Aorta (tissue), 5 donors: Measurements from ENCODE around the gene TMEM178B. TPM values are rescaled to one million over a fixed set of nuclear protein-coding genes. Genes with fewer than 3 reads are reported as not detected.
"Not testable (repeated sequence)": the region's sequence is repeated elsewhere in the genome, so short reads cannot be mapped to it uniquely, and the experiment has no call there.

Experiments
- ATAC-seq: fragments of 200-7000 bp; cut with Tn5 transposase; one replicate; pipeline ENCODE4 v1.9.1; 2022; ENCODE audit warnings: moderate library complexity; ENCODE audit not compliant: low FRiP score
- DNase-seq, 2 donors: peaks; one replicate each; pipeline ENCODE4 v3.0.0-alpha.2; 2020
- H3K27ac ChIP-seq, 2 donors: one replicate each; pipeline ENCODE4 v1.5.1; 2013; ENCODE audit warnings: low read length in 2 of 2, mild to moderate bottlenecking in 2 of 2, moderate library complexity in 2 of 2, control low read depth in 1 of 2, inconsistent platforms in 1 of 2, low read depth in 1 of 2
- H3K27me3 ChIP-seq, 2 donors: one replicate each; pipeline ENCODE4 v1.6.1; 2013; ENCODE audit warnings: control low read depth in 1 of 2, low read length in 1 of 2, mild to moderate bottlenecking in 1 of 2, moderate library complexity in 1 of 2; ENCODE audit not compliant: insufficient read depth in 2 of 2, control insufficient read depth in 1 of 2
- H3K36me3 ChIP-seq, 2 donors: one replicate each; pipeline ENCODE4 v1.6.1; 2013; ENCODE audit warnings: control low read depth in 1 of 2, low read length in 1 of 2, mild to moderate bottlenecking in 1 of 2; ENCODE audit not compliant: insufficient read depth in 2 of 2, control insufficient read depth in 1 of 2
- H3K4me1 ChIP-seq, 2 donors: one replicate each; pipeline ENCODE4 v1.6.1; 2013; ENCODE audit warnings: low read length in 2 of 2, control low read depth in 1 of 2, mild to moderate bottlenecking in 1 of 2, moderate library complexity in 1 of 2; ENCODE audit not compliant: insufficient read depth in 2 of 2, control insufficient read depth in 1 of 2
- H3K4me3 ChIP-seq, 2 donors: one replicate each; pipeline ENCODE4 v1.5.1; 2013; ENCODE audit warnings: low read length in 2 of 2, control low read depth in 1 of 2, mild to moderate bottlenecking in 1 of 2
- H3K9me3 ChIP-seq: one replicate; pipeline ENCODE4 v1.6.1; 2013; ENCODE audit warnings: mild to moderate bottlenecking, low read length; ENCODE audit not compliant: control insufficient read depth
- WGBS, 2 donors: extraction: QIAGEN DNeasy Blood & Tissue Kit; methylation state at CpG; one replicate each; pipeline ENCODE4 v1.1.7; 2013; 5-methylcytosine and 5-hydroxymethylcytosine counted together
- intact Hi-C, 2 donors: fragments of 100-400 bp; cut with DNase I; formaldehyde crosslinking; loops; one replicate each; pipeline versions ENCODE4 v1.14.2 to v1.15.0; 2022
- polyA plus RNA-seq, 2 donors: library from polyadenylated mRNA; stranded (reverse); fragments of 200-250 nt; gene quantifications; one replicate each; pipeline ENCODE4 v1.2.3, GENCODE V29; 2013
- total RNA-seq, 2 donors: library from RNA; stranded (reverse); fragmentation: NEBNext Ultra II Directional; extraction: Animal tissue kit (Norgen Biotek cat#: 25700); gene quantifications; one replicate each; pipeline ENCODE4 v1.2.1, GENCODE V29; 2021
- donor health status: healthy with polysubstance abuse.
- donor health status: Bipolar disorder and iron deficiency.
- donor health status: DM: no; HTN: no; CAD: no.
- donor health status: DM: no; HTN: no; CAD: no.
- donor health status: DM: yes; HTN: yes; CAD: no.

TMEM178B gene
- total and polyA plus RNA-seq, 4 donors: 0.05 to 0.42 (median 0.19) TPM

DNA sequence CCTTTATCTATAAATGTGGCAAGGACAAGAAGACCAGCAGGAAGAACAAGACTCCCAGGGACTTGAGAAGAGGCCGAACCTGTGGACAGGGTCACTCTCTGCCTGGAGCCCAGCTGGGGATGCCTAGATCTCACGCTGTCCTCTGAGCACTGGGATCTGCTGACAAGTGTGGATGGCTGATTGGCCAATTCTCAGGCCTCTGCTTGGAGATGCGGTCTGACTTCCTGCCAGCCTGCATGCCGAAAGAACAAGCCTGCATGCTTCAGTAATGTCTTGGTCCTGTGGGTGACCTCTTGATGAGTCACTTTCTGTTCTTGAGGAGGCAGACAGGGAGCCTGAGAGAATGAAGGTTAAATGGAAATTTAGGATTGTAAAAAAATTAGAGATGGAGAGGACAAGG, 84.7 kb downstream of the TMEM178B start:
- WGBS, 2 donors: 46 to 50% methylated on average over 4 of the region's 4 CpGs
- peak in 1 of 2 donors; percentile 66 for DNase-seq

DNA sequence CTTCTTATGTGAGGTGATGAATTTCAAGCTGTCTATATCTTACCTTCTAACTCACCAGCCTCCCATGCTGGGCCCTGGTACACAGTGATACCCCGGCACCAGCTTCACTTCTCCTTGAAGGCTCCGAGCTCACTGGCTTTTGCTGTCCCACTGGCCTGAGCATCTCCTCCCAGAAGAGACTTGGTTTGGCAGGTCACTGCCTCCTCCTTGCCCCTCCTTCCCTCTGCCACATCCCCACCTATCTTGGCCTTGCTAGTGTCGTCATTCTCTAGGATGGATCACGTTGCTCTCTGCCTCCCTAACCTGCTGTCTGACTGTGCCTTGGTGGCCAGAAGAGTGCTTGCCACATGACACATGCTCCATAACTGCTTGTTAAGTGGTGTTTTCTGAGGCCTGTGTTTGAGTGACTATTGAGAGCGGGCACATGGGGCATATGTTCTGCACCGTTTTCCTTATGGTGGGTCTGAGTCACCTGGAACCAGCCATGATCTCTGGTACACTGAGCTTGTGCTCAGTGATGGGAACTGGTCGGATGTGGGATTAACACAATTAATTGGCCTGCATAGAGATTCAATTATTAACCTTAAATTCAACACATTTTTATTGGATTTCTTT, 86.5 kb downstream of the TMEM178B start:
- Histone ChIP-seq H3K27ac (no peak overlapping the region), H3K4me1 (no peaks in the 10 kb centered on the region), H3K36me3 (no peaks in the 10 kb centered on the region), H3K9me3 (peaks cover 1% of the 10 kb centered on the region), H3K4me3 (no peak overlapping the region), H3K27me3 (peaks cover 0 to under 1% of the 10 kb centered on the region in 2 donors)
- DNase-seq (no peak), ATAC-seq (no peak)
- WGBS, 2 donors: 83 to 84% methylated on average over 7 of the region's 7 CpGs
- intact Hi-C loops: no loop called here

More for the DNA sequence above, 84.7 kb downstream of the TMEM178B start:
- peaks cover 1% of the 10 kb centered on the region for H3K9me3 ChIP-seq
- H3K27ac ChIP-seq: no peak overlapping the region
- intact Hi-C loops: no loop called here
- H3K36me3 ChIP-seq: no peaks in the 10 kb centered on the region
- no peak for ATAC-seq
- H3K27me3 ChIP-seq: no peaks in the 10 kb centered on the region
- H3K4me3 ChIP-seq: no peak overlapping the region
- H3K4me1 ChIP-seq: no peaks in the 10 kb centered on the region

DNA sequence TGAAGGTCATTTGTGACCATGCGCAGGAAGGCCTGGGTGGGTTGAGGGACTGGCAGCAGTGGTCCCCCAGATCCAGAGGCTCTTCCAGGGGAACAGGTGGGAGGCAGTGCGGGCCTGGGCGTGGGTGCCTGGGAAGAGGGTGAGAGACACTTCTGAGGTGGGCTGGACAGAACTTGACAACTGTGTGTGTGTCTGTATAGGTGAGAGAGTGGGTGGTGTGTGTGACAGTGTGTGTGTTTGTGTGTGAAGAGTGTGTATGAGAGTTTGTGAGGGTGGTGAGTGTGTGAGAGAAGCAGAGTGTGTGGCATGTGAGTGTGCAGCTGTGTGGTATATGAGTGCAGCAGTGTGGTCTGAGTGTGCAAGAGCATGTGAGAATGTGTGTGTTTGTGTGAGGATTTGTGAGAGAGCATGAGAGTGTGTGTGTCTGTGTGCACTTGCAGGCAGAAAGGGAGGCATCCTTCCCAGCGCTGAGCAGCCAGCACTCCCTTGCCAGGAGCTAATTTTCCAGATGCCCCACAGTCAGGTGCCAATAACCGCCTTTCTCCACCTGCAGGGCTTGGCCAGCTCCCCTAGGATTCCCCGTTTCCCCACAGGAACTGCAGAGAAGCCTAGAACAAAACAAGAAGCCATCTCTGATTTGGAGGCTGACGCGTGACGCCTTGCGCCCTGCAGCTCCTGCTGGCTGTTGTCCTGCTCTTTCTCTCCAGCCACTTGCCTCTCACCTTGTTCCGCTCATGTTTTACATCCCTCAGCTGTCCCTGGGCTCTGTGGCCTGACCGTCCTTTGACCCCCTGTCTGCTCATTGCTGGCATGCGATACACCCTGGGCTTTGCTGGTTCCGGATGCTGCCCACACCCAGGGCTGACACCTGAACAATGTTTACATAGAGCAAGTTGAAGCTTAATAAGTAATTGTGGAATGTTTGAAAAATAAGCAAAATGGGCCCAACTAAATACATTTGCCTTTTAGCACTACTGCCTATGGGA, 88.0 kb downstream of the TMEM178B start:
- H3K36me3 ChIP-seq: no peaks in the 10 kb centered on the region
- DNase-seq (no peak), ATAC-seq (no peak)
- no peak overlapping the region for H3K4me3 ChIP-seq
- intact Hi-C loops: no loop called here
- peaks cover 1% of the 10 kb centered on the region for H3K9me3 ChIP-seq
- no peaks in the 10 kb centered on the region for H3K4me1 ChIP-seq
- H3K27me3 ChIP-seq: peaks cover 0 to 2% of the 10 kb centered on the region in 2 donors
- WGBS, 2 donors: 79 to 80% methylated on average over 14 of the region's 14 CpGs
- H3K27ac ChIP-seq: no peak overlapping the region

DNA sequence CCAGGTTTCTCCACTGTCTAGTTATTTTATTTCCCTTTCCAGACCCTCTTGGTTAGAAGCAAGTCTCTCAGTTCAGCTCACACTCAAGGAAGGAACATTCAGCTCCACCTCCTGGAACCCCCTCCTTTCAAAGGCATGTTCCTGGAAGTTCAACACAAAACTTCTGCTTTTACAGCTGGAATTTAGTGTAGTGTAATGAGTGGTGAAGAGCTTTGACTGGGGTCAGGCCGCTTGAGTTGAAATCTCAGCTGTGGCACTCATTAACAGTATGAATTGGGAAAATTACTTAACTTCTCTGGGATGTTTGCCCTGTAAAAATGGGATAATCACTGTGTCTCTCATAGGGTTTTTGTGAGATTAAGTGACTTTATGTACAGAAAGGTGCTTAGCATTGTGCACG, 91.7 kb downstream of the TMEM178B start:
- H3K36me3 ChIP-seq: no peaks in the 10 kb centered on the region
- no peaks in the 10 kb centered on the region for H3K4me1 ChIP-seq
- ATAC-seq (no peak), DNase-seq (no peak)
- peaks cover 2% of the 10 kb centered on the region for H3K9me3 ChIP-seq
- whole genome bisulfite sequencing, 2 donors: 46 to 55% methylated on average over 2 of the region's 2 CpGs
- peaks cover 0 to 2% of the 10 kb centered on the region in 2 donors for H3K27me3 ChIP-seq
- intact Hi-C loops: no loop called here
- H3K27ac ChIP-seq: no peak overlapping the region
- no peak overlapping the region for H3K4me3 ChIP-seq

DNA sequence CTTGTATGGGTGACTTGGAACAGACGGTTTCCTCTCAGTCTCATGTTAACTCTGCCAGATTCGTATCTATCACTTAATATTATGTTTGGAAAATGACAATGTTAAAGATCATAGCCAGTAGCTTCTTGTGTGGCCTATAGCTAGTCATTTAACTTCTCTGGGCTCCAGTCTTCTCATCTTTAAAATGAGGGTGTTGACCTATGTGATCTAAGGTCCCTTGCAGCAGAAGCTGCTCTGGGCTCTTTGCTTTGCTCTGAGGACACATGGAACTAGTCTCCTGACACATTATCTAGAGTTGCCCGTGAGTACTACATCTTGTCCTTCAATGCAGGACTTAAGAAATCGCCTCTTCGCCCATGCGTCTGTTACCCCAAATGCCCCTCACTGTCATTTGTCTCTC, 93.1 kb downstream of the TMEM178B start:
- Histone ChIP-seq H3K4me1 (no peaks in the 10 kb centered on the region), H3K36me3 (no peaks in the 10 kb centered on the region), H3K27ac (no peak overlapping the region), H3K4me3 (no peak overlapping the region), H3K27me3 (peaks cover 0 to 4% of the 10 kb centered on the region in 2 donors), H3K9me3 (peaks cover 3% of the 10 kb centered on the region)
- no peak for ATAC-seq
- WGBS, 2 donors: 79 to 88% methylated on average over 6 of the region's 6 CpGs
- intact Hi-C loops: no loop called here
- no peak for DNase-seq

DNA sequence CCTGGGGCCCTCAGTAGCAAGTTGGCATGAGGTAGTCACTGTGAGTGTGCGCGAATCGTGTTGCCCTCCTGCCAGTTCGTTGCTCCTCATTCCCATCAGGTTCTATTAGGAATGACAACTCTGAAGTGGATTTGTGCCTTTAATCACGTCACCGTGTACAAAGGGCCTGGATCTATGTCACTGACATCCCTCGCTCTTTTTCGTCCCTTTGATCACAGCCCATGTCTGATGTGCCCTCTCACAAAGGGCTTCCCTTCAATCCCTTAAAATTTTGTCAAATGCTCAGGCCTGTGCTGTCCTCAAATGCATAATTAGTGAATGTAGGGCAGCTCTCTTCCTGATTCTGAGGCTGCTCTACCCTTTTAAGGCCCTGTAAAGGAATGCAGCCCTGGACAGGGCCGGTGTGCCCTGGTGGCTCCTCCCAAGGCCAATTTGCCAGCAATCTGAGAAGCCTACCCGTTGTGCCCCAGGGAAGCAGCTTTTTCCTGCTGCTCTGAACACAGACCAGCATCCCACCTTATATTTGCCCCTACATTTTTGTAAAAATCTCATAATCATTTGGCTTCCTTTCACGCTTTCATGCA, 93.6 kb downstream of the TMEM178B start:
- Histone ChIP-seq H3K36me3 (no peaks in the 10 kb centered on the region), H3K27ac (no peak overlapping the region), H3K4me1 (no peaks in the 10 kb centered on the region), H3K27me3 (peaks cover 0 to 4% of the 10 kb centered on the region in 2 donors), H3K9me3 (peaks cover 3% of the 10 kb centered on the region), H3K4me3 (no peak overlapping the region)
- DNase-seq (no peak), ATAC-seq (no peak)
- intact Hi-C loops: no loop called here
- 70 to 73% methylated on average over 11 of the region's 11 CpGs for WGBS, 2 donors

DNA sequence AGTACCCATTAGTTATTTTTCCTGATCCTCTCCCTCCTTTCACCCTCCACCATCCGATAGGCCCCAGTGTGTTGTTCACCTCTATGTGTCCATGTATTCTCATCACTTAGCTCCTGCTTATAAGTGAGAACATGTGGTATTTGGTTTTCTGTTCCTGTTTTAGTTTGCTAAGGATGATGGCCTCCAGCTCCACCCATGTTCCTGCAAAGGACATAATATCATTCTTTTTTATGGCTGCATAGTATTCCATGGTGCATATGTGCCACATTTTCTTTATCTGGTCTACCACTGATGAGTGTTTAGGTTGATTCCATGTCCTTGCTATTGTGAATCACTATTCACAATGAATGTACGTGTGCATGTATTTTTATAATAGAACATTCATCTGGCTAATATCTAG, 95.3 kb downstream of the TMEM178B start:
- not testable (repeated sequence) for H3K36me3 ChIP-seq, DNase-seq
- WGBS, 2 donors: 83 to 85% methylated on average over 2 of the region's 2 CpGs

DNA sequence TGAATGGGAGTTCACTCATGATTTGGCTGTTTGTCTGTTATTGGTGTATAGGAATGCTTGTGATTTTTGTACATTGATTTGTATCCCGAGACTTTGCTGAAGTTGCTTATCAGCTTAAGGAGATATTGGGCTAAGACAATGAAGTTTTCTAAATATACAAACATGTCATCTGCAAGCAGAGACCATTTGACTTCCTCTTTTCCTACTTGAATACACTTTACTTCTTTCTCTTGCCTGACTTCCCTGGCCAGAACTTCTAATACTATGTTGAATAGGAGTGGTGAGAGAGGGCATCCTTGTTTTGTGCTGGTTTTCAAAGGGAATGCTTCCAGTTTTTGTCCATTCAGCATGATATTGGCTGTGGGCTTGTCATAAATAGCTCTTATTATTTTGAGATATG, 101.9 kb downstream of the TMEM178B start:
- H3K9me3 ChIP-seq, H3K27me3 ChIP-seq, H3K36me3 ChIP-seq, H3K4me3 ChIP-seq, ATAC-seq, DNase-seq, intact Hi-C loops, H3K27ac ChIP-seq, H3K4me1 ChIP-seq: not testable (repeated sequence)
- 70 to 80% methylated on average over 1 of the region's 1 CpG for WGBS, 2 donors

More for the DNA sequence above, 95.3 kb downstream of the TMEM178B start:
- H3K9me3 ChIP-seq, ATAC-seq, H3K4me1 ChIP-seq, intact Hi-C loops, H3K4me3 ChIP-seq, H3K27ac ChIP-seq, H3K27me3 ChIP-seq: not testable (repeated sequence)
